B cell (primary cell): ENCODE results near the gene KCNK13. TPM values are rescaled to one million over a fixed set of nuclear protein-coding genes. Genes with fewer than 3 reads are reported as not detected.
"Not testable (repeated sequence)": the region's sequence is repeated elsewhere in the genome, so short reads cannot be mapped to it uniquely, and the experiment has no call there.

Experiments
- ATAC-seq: fragments of 200-7000 bp; cut with Tn5 transposase; one replicate; pipeline ENCODE4 v1.10.0; 2021; ENCODE audit warnings: low read depth, mild to moderate bottlenecking, moderate number of reproducible peaks, moderate library complexity
- CTCF ChIA-PET: fragments of 350-600 bp; sonication (Branson Sonifier 250); formaldehyde crosslinking; loops from one replicate; lab custom pipeline; 2021; ENCODE audit warnings: antibody characterized with exemption, inconsistent platforms; lab: Charles Lee
- POLR2A ChIA-PET: fragments of 350-600 bp; sonication (Branson Sonifier 250); formaldehyde crosslinking; loops from one replicate; lab custom pipeline; 2021; ENCODE audit warnings: antibody characterized with exemption; lab: Charles Lee
- DNase-seq: peaks from one replicate; pipeline ENCODE4 v3.0.0; 2013
- H2AFZ ChIP-seq: 2 replicates; pipeline ENCODE4 v1.6.1; 2012; ENCODE audit warnings: mild to moderate bottlenecking, low read depth, low read length; ENCODE audit not compliant: insufficient read depth, poor library complexity, severe bottlenecking
- H3K27ac ChIP-seq, 2 donors: 1 replicate in 1 of 2; 2 replicates in 1 of 2; pipeline ENCODE4 v1.5.1; 2012 to 2013; ENCODE audit warnings: low read length in 2 of 2, mild to moderate bottlenecking in 2 of 2, moderate library complexity in 1 of 2
- H3K27me3 ChIP-seq, 4 experiments: fragments of 200-600 bp in 1 of 4; sonication (generic) in 1 of 4; replicated peaks in 1 of 4; 1 replicate in 2 of 4; 2 replicates in 2 of 4; pipeline versions ENCODE4 v1.6.1 to v1.7.0; 2013 to 2016; ENCODE audit warnings: low read length in 3 of 4, mild to moderate bottlenecking in 2 of 4, mixed read lengths in 1 of 4, moderate library complexity in 1 of 4; ENCODE audit not compliant: insufficient read depth in 4 of 4, control insufficient read depth in 3 of 4; ENCODE audit errors: control extremely low read depth in 1 of 4
- H3K36me3 ChIP-seq, 2 experiments: replicated peaks in 1 of 2; 1 replicate in 1 of 2; 2 replicates in 1 of 2; pipeline versions ENCODE4 v1.6.1 to v1.7.1; 2013; ENCODE audit warnings: low read length in 1 of 2; ENCODE audit not compliant: insufficient read depth in 2 of 2, control insufficient read depth in 1 of 2; ENCODE audit errors: control extremely low read depth in 1 of 2, extremely low read depth in 1 of 2
- H3K4me1 ChIP-seq, 2 donors: fragments of 200-600 bp in 1 of 2; sonication (generic) in 1 of 2; 1 replicate in 1 of 2; 2 replicates in 1 of 2; pipeline versions ENCODE4 v1.5.1 to v1.6.1; 2013 to 2017; ENCODE audit warnings: low read length in 2 of 2; ENCODE audit not compliant: control insufficient read depth in 2 of 2, insufficient read depth in 2 of 2
- H3K4me2 ChIP-seq: replicated peaks from 2 replicates; pipeline ENCODE3; 2012; ENCODE audit warnings: mild to moderate bottlenecking, low read depth, low read length; ENCODE audit not compliant: poor library complexity, severe bottlenecking
- H3K4me3 ChIP-seq, 5 experiments: fragments of 200-600 bp in 1 of 5; sonication (generic) in 1 of 5; 1 replicate in 3 of 5; 2 replicates in 2 of 5; pipeline versions ENCODE4 v1.5.1 to v1.7.0; 2011 to 2016; ENCODE audit warnings: low read length in 4 of 5, mild to moderate bottlenecking in 4 of 5, low read depth in 2 of 5, control low read depth in 1 of 5, moderate library complexity in 1 of 5; ENCODE audit not compliant: insufficient read depth in 1 of 5; ENCODE audit errors: control extremely low read depth in 1 of 5, extremely low read depth in 1 of 5
- H3K79me2 ChIP-seq: fragments of 200-600 bp; sonication (generic); one replicate; pipeline ENCODE4 v1.6.0; 2016; ENCODE audit warnings: low read length; ENCODE audit not compliant: control insufficient read depth, insufficient read depth
- H3K9ac ChIP-seq: fragments of 200-600 bp; sonication (generic); 2 replicates; pipeline ENCODE4 v1.6.1; 2017; ENCODE audit warnings: mild to moderate bottlenecking, low read length, moderate library complexity
- H3K9me3 ChIP-seq, 3 donors: one replicate each; pipeline versions ENCODE4 v1.6.1 to v1.7.1; 2013; ENCODE audit warnings: low read length in 2 of 3; ENCODE audit not compliant: control insufficient read depth in 2 of 3, insufficient read depth in 1 of 3; ENCODE audit errors: control extremely low read depth in 1 of 3
- H4K20me1 ChIP-seq: 2 replicates; pipeline ENCODE4 v1.6.0; 2012; ENCODE audit warnings: mild to moderate bottlenecking, low read length; ENCODE audit not compliant: insufficient read depth, control insufficient read depth, poor library complexity, severe bottlenecking
- H3K27ac Mint-ChIP-seq: one replicate; pipeline ENCODE4 v1.8.0; 2021; ENCODE audit warnings: mixed read lengths
- H3K27me3 Mint-ChIP-seq: one replicate; pipeline ENCODE4 v1.8.0; 2021; ENCODE audit warnings: mixed read lengths
- H3K4me1 Mint-ChIP-seq: one replicate; pipeline ENCODE4 v1.8.0; 2021; ENCODE audit warnings: mixed read lengths
- H3K4me3 Mint-ChIP-seq: one replicate; pipeline ENCODE4 v1.8.0; 2021; ENCODE audit warnings: mixed read lengths
- H3K9me3 Mint-ChIP-seq: one replicate; pipeline ENCODE4 v1.8.0; 2022; ENCODE audit warnings: mixed read lengths; ENCODE audit not compliant: insufficient read depth
- EZH2 ChIP-seq: IDR thresholded peaks from 2 replicates; pipeline ENCODE4 v1.6.1; 2012; ENCODE audit warnings: borderline replicate concordance, low read depth, mild to moderate bottlenecking, moderate library complexity, low read length; ENCODE audit not compliant: insufficient read depth, poor library complexity, severe bottlenecking
- WGBS: methylation state at CpG from one replicate; pipeline ENCODE4 v1.1.5; 2013; ENCODE audit warnings: missing lambda C conversion rate; ENCODE audit not compliant: insufficient coverage; 5-methylcytosine and 5-hydroxymethylcytosine counted together
- intact Hi-C: fragments of 100-400 bp; cut with micrococcal nuclease; formaldehyde crosslinking; loops from one replicate; pipeline ENCODE4 v1.10.0; 2022
- polyA plus RNA-seq: library from polyadenylated mRNA; depleted of rRNA; stranded (reverse); fragments of >200 nt; gene quantifications from 2 replicates; pipeline ENCODE4 v1.2.3, GENCODE V29; 2012
- total RNA-seq, 2 donors: library from RNA; stranded (reverse); fragments of 120-200 nt in 1 of 2; gene quantifications; 1 replicate in 1 of 2; 2 replicates in 1 of 2; pipeline versions ENCODE4 v1.2.3 to v1.2.4, GENCODE V29; 2013 to 2022
- TF ChIP-seq, protein P1 (sequence below): fragments of 200-600 bp; IDR thresholded peaks from one replicate; pipeline ENCODE4 v1.8.0; 2022; ENCODE audit warnings: antibody characterized with exemption, mild to moderate bottlenecking

The KCNK13 gene
- total and polyA plus RNA-seq, 2 donors (not counting 1 experiment from before 2014, with no cell fraction given), result 0.03 TPM; not detected in 1

DNA sequence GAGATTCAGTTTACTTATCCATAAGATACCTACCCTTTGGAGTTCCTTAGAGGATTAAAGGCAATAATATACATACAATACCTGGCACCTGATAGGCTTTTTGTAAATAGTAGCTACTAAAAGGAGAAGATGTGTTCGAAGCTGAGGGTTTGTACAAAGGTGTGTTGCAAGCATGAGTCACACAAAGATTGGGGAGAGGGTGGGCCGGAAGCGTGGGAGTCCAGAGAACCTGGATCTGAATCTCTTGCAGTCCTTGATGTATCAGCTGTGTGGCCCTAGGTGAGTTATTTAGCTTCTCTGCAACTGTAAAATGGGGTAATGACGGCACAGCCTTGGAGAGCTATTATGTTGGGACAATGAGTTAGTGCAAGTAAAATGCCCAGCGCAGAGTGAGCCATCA, 132.9 kb downstream of the KCNK13 start:
- Mint-ChIP-seq H3K4me1 (no peaks in the 10 kb centered on the region), H3K4me3 (no peak overlapping the region), H3K27me3 (peaks cover 26% of the 10 kb centered on the region), H3K9me3 (no peaks in the 10 kb centered on the region), H3K27ac (no peak overlapping the region)
- Histone ChIP-seq H3K9me3 (peaks cover 0 to 3% (median 0%) of the 10 kb centered on the region in 3 donors), H3K4me2 (no peak overlapping the region), H3K4me3 (no peak overlapping the region), H3K27me3 (peaks cover 0 to 6% (median 1%) of the 10 kb centered on the region in 4 experiments), H4K20me1 (no peaks in the 10 kb centered on the region), H3K79me2 (no peaks in the 10 kb centered on the region), H3K36me3 (no peaks in the 10 kb centered on the region), H3K9ac (no peak overlapping the region), H3K27ac (no peak overlapping the region), H3K4me1 (no peaks in the 10 kb centered on the region), H2AFZ (no peak overlapping the region)
- TF ChIP-seq, protein P1, sequence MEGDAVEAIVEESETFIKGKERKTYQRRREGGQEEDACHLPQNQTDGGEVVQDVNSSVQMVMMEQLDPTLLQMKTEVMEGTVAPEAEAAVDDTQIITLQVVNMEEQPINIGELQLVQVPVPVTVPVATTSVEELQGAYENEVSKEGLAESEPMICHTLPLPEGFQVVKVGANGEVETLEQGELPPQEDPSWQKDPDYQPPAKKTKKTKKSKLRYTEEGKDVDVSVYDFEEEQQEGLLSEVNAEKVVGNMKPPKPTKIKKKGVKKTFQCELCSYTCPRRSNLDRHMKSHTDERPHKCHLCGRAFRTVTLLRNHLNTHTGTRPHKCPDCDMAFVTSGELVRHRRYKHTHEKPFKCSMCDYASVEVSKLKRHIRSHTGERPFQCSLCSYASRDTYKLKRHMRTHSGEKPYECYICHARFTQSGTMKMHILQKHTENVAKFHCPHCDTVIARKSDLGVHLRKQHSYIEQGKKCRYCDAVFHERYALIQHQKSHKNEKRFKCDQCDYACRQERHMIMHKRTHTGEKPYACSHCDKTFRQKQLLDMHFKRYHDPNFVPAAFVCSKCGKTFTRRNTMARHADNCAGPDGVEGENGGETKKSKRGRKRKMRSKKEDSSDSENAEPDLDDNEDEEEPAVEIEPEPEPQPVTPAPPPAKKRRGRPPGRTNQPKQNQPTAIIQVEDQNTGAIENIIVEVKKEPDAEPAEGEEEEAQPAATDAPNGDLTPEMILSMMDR, result no peak
- TF ChIP-seq EZH2, result no peak
- CTCF ChIA-PET, result no interaction called here
- ATAC-seq (no peak), DNase-seq (no peak)
- 94% methylated on average over 3 of the region's 5 CpGs for WGBS
- POLR2A ChIA-PET, result no interaction called here
- intact Hi-C loops, result no loop called here

GRCh38 chr14:90198541-90199060, 136.8 kb downstream of the KCNK13 start:
- no peaks in the 10 kb centered on the region for H3K36me3 ChIP-seq
- no peak overlapping the region for H3K4me2 ChIP-seq
- H3K27me3 ChIP-seq, result peaks cover 0 to 6% (median 1%) of the 10 kb centered on the region in 4 experiments
- no peaks in the 10 kb centered on the region for H3K79me2 ChIP-seq
- Mint-ChIP-seq H3K4me3 (no peak overlapping the region), H3K27me3 (peaks cover 25% of the 10 kb centered on the region), H3K9me3 (no peaks in the 10 kb centered on the region), H3K4me1 (no peaks in the 10 kb centered on the region), H3K27ac (no peak overlapping the region)
- no peaks in the 10 kb centered on the region for H4K20me1 ChIP-seq
- H2AFZ ChIP-seq, result no peak overlapping the region
- intact Hi-C loops, result no loop called here
- WGBS, result 88% methylated on average over 10 of the region's 12 CpGs
- no peak overlapping the region for H3K9ac ChIP-seq
- DNase-seq (no peak), ATAC-seq (no peak)
- ChIA-PET POLR2A (no interaction called here), CTCF (no interaction called here)
- no peak overlapping the region for H3K4me3 ChIP-seq
- H3K27ac ChIP-seq, result no peak overlapping the region
- TF ChIP-seq, protein P1, result no peak
- no peak for TF ChIP-seq EZH2
- H3K9me3 ChIP-seq, result peaks cover 0 to 8% (median 0%) of the 10 kb centered on the region in 3 donors
- no peaks in the 10 kb centered on the region for H3K4me1 ChIP-seq

DNA sequence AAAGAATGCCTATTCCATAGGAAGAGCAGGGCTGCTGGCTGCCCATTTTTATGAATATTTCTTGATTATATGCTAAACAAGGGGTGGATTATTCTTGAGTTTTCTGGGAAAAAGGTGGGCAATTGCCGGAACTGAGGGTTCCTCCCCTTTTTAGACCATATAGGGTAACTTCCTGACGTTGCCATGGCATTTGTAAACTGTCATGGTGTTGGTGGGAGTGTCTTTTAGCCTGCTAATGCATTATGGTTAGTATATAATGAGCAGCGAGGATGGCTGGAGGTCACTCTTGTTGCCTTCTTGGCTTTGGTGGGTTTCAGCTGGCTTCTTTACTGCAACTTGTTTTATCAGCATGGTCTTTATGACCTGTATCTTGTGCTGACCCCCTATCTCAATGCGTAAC, 138.8 kb downstream of the KCNK13 start:
- H4K20me1 ChIP-seq, POLR2A ChIA-PET, H3K9me3 Mint-ChIP-seq, CTCF ChIA-PET, H2AFZ ChIP-seq, H3K4me1 ChIP-seq, H3K4me2 ChIP-seq, DNase-seq, H3K36me3 ChIP-seq, ATAC-seq, H3K79me2 ChIP-seq, H3K27me3 ChIP-seq, H3K9ac ChIP-seq, H3K4me3 ChIP-seq, H3K4me3 Mint-ChIP-seq, intact Hi-C loops, H3K27ac ChIP-seq, H3K27ac Mint-ChIP-seq, H3K4me1 Mint-ChIP-seq: not testable (repeated sequence)
- WGBS, result 67% methylated on average over 1 of the region's 4 CpGs
- peaks cover 20% of the 10 kb centered on the region for H3K27me3 Mint-ChIP-seq
- H3K9me3 ChIP-seq, result peaks cover 0 to 10% (median 0%) of the 10 kb centered on the region in 3 donors
